ENCODE data around the gene HOXC9. TPM values are rescaled to one million over a fixed set of nuclear protein-coding genes. Genes with fewer than 3 reads are reported as not detected.
A peak's percentile ranks its signal among the peaks of the same experiment; 100 is the strongest.

Gene HOXC9
- total RNA-seq, 1 experiment from 2014 or later = not detected

- H3K4me2 ChIP-seq (ENCODE audit: insufficient read depth, insufficient read length, low read length) = peak overlapping the region; percentile 41
- peaks cover 7 to 31% of the 10 kb centered on the region in 2 experiments for H3K4me1 Mint-ChIP-seq
- no peak overlapping the region for H3K4ac ChIP-seq (ENCODE audit: low read depth, low read length)
- H4K5ac ChIP-seq (ENCODE audit: insufficient read length, low read depth, low read length) = no peak overlapping the region
- H3K36me3 Mint-ChIP-seq (ENCODE audit: insufficient read depth in 1 of 3, low read depth in 3 of 3) = no peaks in the 10 kb centered on the region
- no peak overlapping the region for H3K56ac ChIP-seq (ENCODE audit: insufficient read length, low read depth, low read length)
- peaks cover 100% of the 10 kb centered on the region for H3K27me3 Mint-ChIP-seq (ENCODE audit: low read depth)
- no peaks in the 10 kb centered on the region for H3K4me1 ChIP-seq (ENCODE audit: insufficient read depth, low read length)
- no peak overlapping the region for H2AK5ac ChIP-seq (ENCODE audit: insufficient read length, low read length)
- H3K27ac ChIP-seq (ENCODE audit: insufficient read length, low read depth, low read length) = no peak overlapping the region
- no peak overlapping the region for H4K91ac ChIP-seq (ENCODE audit: insufficient read length, low read depth, low read length)
- no peaks in the 10 kb centered on the region for H3K79me2 ChIP-seq (ENCODE audit: insufficient read depth, low read length)
- H3K9me3 ChIP-seq (ENCODE audit: control insufficient read depth, low read depth, low read length) = no peaks in the 10 kb centered on the region
- no peak overlapping the region for H3K18ac ChIP-seq (ENCODE audit: insufficient read length, low read depth, low read length)
- H2BK120ac ChIP-seq (ENCODE audit: low read depth, low read length, poor library complexity, severe bottlenecking) = no peak overlapping the region
- no peak overlapping the region for H3K9ac ChIP-seq (ENCODE audit: extremely low read depth, insufficient read length, low read length)
- no peaks in the 10 kb centered on the region for H3K23me2 ChIP-seq (ENCODE audit: insufficient read length, low read depth, low read length, poor library complexity, severe bottlenecking)
- H3K27me3 ChIP-seq (ENCODE audit: insufficient read depth, low read length) = peaks cover 99% of the 10 kb centered on the region
- H3K4me3 Mint-ChIP-seq = peak overlapping the region in 1 of 2 experiments; percentile 73; a peak in 1 of 5 replicates
- no peak for TF ChIP-seq CTCF (conservative IDR thresholded peaks at IDR 0.05)
- no peak overlapping the region for H3T11ph ChIP-seq (ENCODE audit: low read length)
- no peaks in the 10 kb centered on the region for H4K20me1 ChIP-seq (ENCODE audit: control insufficient read depth, insufficient read depth, insufficient read length)
- no peak overlapping the region for H2AFZ ChIP-seq (ENCODE audit: low read length)
- no peak overlapping the region for H2BK12ac ChIP-seq (ENCODE audit: insufficient read length, low read depth, low read length)
- H3K9me3 Mint-ChIP-seq = peaks cover 0 to 3% of the 10 kb centered on the region in 2 experiments; a peak in 2 of 5 replicates
- no peak for DNase-seq
- WGBS (ENCODE audit: extremely low coverage, insufficient read length, low lambda C conversion rate) = no CpG with 5 or more reads among the region's 60 CpGs
- H3K14ac ChIP-seq (ENCODE audit: insufficient read depth, low read length) = no peak overlapping the region
- H4K8ac ChIP-seq (replicated peaks; ENCODE audit: insufficient read length, low read depth, low read length) = no peak overlapping the region
- H2BK5ac ChIP-seq (ENCODE audit: insufficient read length, low read length) = no peak overlapping the region
- no peak overlapping the region for H2BK20ac ChIP-seq (ENCODE audit: low read depth, low read length, poor library complexity, severe bottlenecking)
- no peaks in the 10 kb centered on the region for H3K79me1 ChIP-seq (ENCODE audit: insufficient read depth, low read depth, low read length, poor library complexity, severe bottlenecking)
- H2BK15ac ChIP-seq (ENCODE audit: low read depth, low read length) = 0 out of 2 replicates have a peak overlapping the region, but pooled peaks have one; percentile 83
- H3K23ac ChIP-seq (ENCODE audit: insufficient read length, low read depth, low read length) = no peak overlapping the region
- no peak overlapping the region for H3K27ac Mint-ChIP-seq
These were observed 5.5 kb upstream of the HOXC9 start for GRCh38 chr12:53994264-53995001.
